Stimulated activated CD8-positive, alpha-beta memory T cell treated with anti-CD3 and anti-CD28 coated beads, Interleukin-4, amount 100 ng/mL, for 4 hours (primary cell): ENCODE measurements around the gene SORL1-AS1.
"Not testable (repeated sequence)": the region's sequence is repeated elsewhere in the genome, so short reads cannot be mapped to it uniquely, and the experiment has no call there.

Experiments used
- DNase-seq, 2 donors: peaks; one replicate each; pipeline ENCODE4 v3.0.0-alpha.2; 2020; ENCODE audit warnings: low read depth in 2 of 2, low spot score in 1 of 2

The SORL1-AS1 gene

DNA sequence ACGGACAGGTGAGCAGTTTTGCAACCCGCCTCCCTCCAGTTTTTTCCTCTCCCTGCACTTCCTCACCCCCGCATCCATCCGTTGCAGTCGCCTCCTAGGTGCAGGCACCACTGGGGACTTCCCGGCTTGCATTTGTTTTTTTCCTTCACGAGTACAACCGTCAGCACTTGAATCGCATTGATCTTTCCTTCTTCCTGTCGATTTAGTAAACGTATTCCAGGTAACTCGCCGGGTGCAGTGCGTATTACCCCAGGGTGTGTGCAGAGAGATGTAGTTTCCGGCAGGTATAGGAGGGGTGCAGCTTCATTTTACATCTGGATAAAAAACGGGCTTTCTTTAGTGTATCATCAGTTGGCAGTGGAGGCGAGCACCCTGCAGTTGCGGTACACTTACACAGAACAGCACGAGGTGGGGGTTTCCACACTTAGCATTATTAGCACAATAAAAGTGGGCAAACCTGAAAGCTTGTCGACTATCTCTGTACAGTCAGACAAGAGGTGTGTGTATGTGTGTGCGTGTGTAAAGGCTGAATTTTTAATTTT, at the start of gene SORL1-AS1:
SORL1-AS1 (minus strand) TSS at position 359 of the 542 bp plus-strand sequence.
- peak in 1 of 2 donors; percentile 51 for DNase-seq

DNA sequence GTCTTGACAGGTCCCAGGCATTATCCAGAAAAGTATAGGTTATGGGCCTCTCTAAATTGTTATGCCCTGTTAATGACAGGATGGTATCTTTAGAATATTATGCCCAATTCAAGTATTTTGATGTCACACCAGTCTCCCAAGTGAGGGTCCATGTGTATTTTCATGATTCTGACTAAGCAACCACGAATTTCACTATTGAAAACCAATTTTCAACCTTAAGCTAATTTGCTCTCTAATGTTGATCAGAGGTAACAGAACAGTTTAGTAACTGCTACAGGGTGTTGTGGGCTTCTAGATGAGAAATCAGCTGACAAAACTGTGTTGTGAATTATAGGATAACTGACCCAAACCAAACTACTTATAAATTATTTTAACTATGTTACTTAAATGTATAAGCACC, 48.0 kb upstream of the SORL1-AS1 start:
- DNase-seq, result no peak

DNA sequence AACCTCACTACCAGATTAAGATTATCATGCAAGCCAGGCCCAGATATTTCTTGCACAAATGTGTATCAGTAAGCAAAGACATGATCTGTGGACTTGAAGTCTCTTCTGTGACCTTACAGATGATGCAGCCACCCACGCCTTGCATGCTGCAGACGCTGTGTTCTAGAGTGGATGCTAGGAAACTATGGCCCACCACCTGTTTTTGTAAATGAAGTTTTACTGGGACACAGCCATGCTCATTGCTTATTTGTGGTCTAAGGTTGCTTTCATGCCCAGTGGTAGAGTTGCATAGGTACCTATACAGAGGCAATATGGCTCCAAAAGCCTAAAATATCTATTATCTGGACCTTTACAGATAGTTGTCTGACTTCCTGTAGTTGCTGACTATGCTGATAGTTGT, 47.5 kb upstream of the SORL1-AS1 start:
- no peak for DNase-seq

DNA sequence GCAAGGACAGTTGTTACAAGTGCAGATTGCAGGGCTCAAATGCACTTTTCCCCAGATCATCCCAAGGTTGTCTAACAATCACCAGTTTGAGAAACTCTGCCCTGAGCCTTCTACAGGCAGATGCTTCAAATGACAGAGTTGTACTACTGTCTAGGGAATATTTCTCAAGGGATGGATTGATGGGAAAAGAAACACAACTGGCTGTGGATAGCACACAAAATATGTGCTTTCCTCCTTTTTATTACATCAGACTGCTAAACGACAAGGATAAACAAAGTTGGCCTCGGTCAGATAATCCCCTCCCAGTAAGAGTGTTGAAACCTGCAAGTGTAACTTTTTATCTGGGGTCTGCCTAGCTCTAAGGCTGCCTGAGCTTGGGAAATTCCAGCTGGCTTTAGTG, 46.6 kb upstream of the SORL1-AS1 start:
- no peak for DNase-seq

DNA sequence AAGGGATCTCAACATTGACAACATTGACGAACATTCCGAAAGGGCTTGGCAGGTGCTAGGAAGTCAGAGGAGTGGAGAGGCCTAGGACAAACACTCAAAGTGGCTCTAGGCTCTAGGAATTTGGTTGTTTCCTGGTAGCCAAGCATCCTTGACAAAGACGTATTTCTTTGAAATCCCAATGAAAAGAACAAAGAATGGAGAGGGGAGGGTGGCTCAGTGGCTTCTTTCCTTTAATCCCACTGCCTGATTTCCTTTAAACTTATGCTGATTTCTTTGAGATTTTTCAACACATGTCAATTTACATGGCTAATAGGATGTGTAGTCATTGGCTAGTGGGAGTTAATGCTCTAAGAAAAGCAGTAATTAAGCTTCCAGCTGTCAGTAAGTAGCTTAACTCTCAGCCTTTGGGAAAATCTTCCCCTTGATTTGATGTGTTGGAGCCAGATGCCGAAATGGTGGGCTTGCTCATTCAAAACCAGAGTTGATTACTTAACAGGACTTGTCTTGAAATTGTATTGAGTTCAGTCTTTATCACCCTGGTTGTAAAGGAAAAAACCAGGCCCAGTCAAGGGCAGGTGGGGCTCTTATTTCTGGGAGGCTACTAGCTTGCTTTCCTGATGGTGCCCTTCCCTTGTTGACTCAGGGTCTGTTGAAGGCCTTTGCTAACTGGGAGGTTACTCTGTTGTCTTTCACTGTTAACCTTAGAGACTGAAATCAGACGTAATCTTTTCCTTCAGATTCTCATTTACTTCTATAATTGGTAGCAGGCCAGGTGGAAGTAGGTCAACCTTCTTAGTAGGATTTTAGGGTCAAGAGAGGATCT, 44.6 kb upstream of the SORL1-AS1 start:
- no peak for DNase-seq

DNA sequence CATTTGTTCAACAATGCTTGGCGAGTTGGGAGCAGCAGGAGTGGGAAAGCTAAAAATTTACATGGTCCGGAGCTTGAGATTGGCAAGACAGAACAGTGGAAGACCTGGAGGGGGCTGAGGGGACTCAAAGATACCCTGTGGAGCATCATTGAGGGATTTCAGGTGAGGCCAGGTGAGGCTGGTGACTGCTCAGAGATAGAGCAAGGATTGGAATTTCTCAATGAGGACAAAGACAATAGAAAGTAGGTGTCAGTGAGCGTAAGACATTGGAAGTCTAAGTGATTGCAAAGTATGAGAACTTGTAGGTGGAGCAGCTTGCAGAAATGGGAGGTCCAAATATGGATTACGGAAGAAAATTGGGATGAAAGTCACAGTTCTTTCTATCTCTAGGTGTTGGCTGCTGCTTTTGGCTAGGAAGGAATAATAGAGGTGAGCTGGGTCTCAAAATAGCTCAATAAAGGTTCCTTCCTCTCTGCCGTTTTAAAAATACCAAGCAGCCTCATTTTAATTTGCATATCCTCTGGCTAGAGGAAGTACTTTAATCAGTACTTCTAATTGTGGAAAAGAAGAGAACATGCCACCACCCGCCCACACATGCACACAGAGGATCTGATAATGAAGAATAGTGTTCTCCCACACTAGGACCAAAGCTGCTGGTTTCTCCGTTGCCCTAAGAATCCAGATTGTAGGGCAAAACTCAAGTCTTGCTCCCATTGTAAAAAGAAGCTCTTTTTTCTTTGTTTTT, 41.8 kb upstream of the SORL1-AS1 start:
- DNase-seq, result peak in 1 of 2 donors; percentile 24

DNA sequence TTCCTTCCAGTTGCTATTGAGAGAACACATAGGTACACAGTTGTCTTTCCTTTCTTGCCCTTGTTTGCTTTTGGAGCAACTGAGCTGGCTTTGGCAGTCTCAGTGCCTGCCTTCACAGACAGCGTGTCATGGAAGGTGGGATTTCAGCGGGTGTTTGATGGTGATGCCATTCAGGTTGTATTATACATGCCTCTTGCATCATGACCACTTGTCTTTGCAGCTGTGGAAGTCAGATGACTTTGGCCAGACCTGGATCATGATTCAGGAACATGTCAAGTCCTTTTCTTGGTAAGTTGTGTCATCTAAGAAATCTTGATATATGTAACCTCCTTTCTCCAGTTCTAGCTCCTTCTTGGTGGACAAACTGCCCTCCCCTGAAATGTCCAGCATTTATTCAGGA, 37.1 kb upstream of the SORL1-AS1 start:
- DNase-seq, result no peak

DNA sequence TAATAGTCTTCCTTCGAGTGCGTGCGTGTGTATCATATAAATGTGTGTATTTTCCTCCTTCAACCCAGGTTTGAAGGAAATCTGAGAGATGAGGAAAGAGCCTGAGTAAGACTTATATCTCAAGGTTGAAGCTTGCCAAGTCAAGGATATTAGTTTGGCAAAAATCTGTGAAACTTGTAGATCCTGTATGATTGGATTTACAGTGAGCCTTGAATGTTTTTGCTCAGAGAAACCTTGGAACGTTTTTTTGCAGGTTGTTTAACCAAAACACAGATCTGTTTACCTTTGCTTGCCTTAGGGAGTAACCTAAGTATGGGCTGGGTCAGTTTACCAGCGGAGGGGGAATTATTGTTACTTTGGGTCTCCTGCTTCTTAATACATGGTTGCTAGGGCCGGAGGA, 35.9 kb upstream of the SORL1-AS1 start:
- no peak for DNase-seq

DNA sequence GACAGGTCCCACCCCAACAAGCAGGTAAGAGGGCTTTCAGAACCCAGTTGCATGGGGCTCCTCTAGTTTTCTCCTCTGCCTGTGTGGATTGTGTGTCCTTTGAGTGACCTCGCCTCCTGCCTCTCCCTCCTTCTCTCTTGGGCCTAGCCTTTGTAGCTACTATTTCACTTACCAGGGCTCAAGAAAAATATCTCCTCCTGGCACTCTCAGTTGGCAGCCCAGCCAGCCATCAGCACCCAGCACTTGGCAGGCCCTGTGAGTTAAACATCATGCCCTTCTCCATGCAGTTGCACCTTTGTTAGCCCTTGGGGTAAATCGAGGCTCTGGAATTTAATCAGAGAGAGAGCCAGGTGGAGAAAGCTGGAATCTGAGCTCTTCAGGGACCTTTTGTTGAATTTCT, 35.4 kb upstream of the SORL1-AS1 start:
- no peak for DNase-seq

DNA sequence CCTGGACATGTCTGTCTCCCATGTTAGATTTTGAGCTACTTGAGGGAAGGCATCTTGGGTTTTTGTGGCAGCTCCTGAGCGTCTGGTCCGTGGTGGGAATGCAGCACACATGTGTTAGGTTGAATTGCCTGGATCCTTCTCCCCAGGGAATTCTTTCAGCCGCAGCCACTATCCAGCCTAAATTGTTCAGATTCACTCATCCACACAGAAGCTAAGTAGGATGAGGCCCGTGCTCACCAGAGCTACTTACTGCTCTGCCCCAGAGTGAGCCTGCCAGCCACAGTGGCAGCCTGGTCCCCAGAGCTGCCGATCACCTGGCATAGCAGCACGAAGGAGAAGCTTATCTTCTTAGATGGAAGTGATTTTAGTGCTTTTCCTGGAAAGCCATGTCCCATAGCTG, 34.4 kb upstream of the SORL1-AS1 start:
- no peak for DNase-seq

DNA sequence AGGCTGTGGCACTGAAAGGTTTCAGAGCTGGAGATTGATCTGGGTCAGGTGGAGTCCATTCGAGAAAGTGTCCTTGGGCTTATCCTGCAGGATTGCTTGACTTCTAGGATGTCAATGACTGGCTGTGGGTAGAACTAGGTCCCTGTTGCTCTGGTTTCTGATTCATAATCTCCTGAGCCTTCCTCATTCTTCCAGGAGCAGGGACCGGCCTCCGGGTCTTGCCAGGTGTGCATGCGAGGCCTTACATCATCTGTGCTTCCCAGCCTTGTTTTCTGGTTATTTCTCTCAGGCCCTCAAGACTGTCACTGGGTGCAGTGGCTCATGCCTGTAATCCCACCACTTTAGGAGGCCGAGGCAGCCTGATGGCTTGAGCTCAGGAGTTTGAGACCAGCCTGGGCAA, 33.3 kb upstream of the SORL1-AS1 start:
- DNase-seq, result no peak

DNA sequence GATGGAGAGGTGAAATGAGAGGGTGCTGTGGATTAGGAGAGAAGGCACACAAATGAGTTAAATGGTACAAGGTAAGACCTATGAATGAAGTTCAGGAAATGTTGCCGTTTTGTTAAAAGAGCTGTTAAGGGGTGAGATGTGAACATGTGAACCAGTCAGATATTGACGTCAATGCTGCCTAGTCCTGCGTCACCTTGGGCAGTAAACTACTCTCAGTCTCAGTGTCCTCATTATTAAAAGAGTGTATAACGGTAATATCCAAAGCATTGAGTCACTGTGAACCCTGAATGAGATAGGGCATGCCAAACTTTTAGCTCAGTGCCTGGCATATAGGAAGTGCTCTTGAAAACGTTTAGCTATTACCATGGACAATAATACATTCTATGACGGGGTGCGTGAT, 32.4 kb upstream of the SORL1-AS1 start:
- DNase-seq, result no peak

DNA sequence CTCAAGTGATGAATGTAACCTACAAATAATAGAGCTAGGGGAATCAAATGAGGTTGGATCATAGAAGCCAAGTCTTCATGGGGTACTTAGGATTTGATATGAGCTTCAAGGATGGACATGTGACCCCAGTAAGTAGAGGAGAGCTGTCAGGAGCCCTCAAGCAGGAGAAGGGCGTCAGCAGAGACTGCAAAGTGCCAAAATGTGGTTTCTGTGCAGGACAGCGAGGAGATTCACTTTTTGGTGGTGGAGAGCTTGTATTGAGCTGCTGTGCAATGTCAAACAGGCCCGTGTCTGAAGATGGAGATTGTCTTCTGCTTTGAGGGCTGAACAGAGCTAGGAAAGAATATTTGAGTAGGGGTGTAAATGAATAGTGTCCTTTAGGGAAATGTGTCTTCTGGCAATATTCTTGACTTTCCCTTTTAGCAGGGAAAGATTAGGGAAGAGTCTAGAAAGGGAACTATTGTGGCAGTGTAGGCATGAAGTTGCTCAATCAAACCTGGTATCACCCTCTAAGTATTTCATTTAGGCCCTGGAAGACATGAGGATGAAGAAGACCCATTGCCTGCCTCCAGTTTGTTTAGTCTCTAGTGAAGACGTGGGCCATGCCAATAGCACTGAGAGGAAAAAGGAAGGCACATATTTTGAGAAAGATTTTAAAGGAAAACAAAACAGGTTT, 31.2 kb upstream of the SORL1-AS1 start:
- no peak for DNase-seq

DNA sequence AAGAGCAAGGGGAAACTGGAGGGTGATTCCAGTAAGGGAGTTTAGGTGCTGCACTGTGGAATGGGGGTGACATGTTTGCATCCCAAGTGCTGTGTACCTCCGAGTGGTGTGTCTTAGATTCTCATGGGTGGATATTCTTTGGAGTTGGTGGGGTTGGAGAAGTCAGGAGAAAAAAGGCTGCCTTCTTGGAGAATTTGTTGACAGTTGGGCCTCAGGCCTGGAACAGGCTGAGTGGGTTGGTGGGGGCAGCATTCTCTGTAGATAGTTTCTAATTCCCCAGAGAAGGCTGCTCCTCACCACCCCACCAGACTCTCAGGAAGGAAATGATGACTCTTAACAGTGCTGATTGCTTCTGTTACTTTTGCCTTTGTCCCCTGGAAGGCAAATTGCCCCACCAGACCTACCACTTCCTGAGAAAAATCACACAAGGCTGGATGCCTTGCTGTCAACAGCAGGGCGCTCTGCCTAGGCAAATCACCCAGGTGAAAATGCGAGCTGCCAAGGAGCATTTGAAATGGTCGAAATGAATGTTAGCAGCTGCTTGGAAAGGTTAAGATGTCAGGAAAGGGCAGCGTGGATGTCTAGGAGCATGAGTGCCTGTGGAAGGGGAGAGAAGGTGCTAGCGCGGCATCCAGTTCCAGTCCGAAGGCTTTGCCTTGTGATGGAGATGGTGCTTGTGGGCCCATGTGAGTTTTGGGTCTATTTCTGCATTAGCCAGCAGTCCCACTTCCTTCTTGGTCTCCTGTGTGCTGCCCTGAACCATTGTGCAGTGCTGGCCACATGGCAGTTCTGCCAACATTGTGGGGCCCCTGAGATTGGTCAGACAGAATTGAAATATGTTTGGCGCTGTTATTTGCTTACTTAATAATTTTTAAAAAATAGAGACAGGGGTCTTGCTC, 29.7 kb upstream of the SORL1-AS1 start:
- DNase-seq, result peak in 1 of 2 donors; percentile 50

DNA sequence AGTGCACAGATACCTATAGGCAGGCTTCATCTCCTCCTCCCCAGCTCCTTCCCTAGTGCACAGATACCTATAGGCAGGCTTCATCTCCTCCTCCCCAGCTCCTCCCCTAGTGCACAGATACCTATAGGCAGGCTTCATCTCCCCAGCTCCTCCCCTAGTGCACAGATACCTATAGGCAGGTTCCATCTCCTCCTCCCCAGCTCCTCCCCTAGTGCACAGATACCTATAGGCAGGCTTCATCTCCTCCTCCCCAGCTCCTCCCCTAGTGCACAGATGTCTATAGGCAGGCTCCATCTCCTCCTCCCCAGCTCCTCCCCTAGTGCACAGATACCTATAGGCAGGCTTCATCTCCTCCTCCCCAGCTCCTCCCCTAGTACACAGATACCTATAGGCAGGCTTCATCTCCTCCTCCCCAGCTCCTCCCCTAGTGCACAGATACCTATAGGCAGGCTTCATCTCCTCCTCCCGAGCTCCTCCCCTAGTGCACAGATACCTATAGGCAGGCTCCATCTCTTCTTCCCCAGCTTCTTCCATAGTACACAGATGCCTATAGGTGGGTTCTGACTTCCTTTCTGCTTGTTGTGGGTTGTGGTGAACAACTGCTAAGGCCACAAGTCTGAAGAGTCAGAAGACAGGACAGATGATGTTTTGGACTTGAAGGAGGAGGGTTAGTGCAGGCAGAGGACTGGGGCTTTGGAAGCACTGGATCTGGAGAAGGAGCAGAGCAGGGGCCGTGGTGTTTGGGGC, 28.9 kb upstream of the SORL1-AS1 start:
- not testable (repeated sequence) for DNase-seq

DNA sequence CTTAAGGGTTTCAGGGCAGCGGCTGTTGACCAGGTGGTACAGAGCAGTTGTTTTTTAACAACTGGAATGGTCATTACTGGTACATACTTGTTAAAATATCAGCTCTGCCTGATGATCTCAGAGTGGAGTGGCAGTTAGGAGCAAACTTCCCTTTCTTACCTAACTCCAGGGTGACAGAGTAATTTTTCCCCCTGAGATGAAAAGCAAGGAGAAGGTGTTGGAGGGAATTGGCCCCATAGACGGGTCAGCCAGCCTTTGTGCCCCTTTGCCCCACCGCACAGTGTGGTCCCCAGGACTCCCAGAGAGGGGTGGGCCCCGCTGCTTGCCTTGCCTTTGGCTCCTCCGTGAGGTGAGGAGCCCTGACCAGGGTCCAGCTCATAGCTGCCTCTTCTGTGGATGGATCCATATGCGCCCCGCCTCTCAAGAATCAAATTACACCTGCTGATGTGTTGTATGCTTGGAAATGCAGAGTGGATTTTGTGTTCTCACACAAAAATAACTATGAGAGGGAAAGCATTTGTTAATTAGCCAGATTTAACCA, 27.0 kb upstream of the SORL1-AS1 start:
- no peak for DNase-seq

DNA sequence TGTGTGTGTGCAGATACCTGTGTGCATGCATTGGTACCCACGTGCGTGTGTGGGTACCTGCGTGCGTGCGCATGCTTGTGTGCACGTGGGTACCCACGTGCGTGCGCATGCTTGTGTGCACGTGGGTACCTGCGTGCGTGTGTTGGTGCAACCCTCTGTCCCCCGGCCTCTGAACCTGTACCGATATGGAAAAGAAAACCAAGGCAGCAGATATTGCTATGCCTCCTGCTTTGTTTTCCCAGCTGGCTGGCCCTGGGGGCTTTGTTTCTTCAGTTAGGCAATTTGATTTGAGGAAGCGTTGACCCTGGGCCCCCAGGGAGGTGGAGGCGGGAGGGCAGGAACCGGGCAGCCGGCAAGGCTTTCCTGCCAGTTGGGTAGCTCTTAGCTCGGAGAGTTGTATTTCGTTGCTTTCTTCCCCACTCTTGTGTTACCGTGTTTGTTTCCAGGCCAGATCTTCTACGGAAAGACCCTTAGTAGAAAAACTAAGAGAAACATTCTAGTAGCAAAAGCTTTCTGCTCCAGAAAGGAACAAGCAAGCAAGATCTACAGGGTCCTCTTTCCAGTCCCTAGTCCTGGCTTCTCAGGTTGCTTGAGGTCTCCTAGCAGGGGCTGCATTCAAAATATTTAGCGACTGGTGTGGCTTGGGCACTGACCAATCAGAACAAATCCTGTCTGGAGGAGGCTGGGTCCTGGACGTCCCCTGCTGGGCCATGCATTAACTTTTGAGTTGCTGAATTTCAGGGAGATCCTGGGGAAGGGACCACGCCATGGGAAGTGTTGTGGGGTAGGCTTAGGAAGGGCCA, 26.3 kb upstream of the SORL1-AS1 start:
- no peak for DNase-seq

DNA sequence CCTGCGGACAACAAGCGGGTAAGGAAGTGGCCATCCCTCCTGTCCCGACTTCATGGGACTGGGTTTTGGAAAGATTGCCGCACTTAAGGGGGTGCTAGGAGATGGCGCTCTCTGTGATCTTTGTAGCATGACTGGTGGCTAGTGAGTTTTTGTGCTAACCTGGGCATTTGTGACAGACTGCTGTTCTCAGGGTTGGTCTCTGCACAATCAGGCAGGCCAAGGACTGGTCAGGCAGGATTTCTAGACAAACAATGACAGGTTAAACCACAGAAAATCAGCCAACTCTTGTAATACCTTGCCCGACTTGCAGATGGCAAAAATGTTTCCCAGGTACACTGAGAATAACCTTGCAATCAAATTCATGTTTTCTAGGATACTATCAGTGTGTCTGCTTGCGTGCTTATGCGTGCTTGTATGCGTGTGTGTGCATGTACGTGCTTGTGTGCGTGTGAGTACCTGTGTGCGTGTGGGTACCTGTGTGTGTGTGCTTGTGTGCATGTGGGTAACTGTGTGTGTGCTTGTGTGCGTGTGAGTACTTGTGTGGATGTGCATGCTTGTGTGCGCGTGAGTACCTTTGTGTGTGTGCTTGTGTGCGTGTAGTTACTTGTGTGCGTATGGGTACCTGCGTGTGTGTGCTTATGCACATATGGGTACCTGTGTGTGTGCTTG, 25.6 kb upstream of the SORL1-AS1 start:
- no peak for DNase-seq
